ENCODE measurements around the gene ZBTB16. TPM values are rescaled to one million over a fixed set of nuclear protein-coding genes. Genes with fewer than 3 reads are reported as not detected.

ZBTB16 gene
- total RNA-seq, 4 donors from 2014 or later = 25.5 to 302 (median 151) TPM

DNA sequence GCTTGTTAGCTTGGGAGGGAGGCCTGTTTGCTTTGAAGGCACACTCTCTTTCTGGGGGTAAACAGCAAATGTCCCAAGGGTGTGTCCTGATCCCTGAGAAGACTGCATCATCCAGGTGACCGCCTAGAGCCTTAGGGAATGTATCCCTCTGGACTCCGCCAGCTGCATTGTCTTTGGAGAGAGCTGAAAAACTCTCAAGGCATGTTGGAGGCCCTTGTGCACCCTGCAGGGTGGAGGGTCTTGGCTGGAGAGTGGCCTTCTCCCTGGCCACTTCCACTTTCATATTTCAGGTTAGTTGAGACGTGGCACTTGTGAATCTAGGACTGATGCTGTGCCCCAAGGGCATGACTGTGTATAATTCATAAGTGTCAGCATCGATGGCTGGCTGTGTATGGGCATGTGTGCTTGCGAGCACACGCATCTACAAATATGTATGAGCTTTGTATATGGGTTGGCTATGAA, 70.6 kb downstream of the ZBTB16 start:
- Histone ChIP-seq H3K4me1 (peaks cover 26 to 30% of the 10 kb centered on the region in 2 donors), H3K36me3 (no peaks in the 10 kb centered on the region), H3K9me3 (no peaks in the 10 kb centered on the region), H3K27ac (peak overlapping the region in 1 of 2 donors; percentile 24), H3K27me3 (no peaks in the 10 kb centered on the region), H3K4me3 (no peak overlapping the region)
- no peak for DNase-seq
- TF ChIP-seq POLR2A (IDR thresholded peaks at IDR 0.05) (no peak), CTCF (IDR thresholded peaks at IDR 0.05) (no peak)
- intact Hi-C loops (cut with DNase I; ENCODE audit: low total_unique reads) = no loop called here

GRCh38 chr11:114130629-114131277, 71.2 kb downstream of the ZBTB16 start:
- no peak overlapping the region for H3K4me3 ChIP-seq
- intact Hi-C loops (cut with DNase I; ENCODE audit: low total_unique reads) = no loop called here
- no peak for DNase-seq
- TF ChIP-seq POLR2A (IDR thresholded peaks at IDR 0.05) (no peak), CTCF (IDR thresholded peaks at IDR 0.05) (no peak)
- H3K36me3 ChIP-seq = no peaks in the 10 kb centered on the region
- peak overlapping the region; percentile 24 to 100 for H3K27ac ChIP-seq
- H3K27me3 ChIP-seq = no peaks in the 10 kb centered on the region
- no peaks in the 10 kb centered on the region for H3K9me3 ChIP-seq
- peaks cover 30 to 33% of the 10 kb centered on the region in 2 donors for H3K4me1 ChIP-seq

- H3K27ac ChIP-seq = peak overlapping the region; percentile 98 to 100
- no peaks in the 10 kb centered on the region for H3K36me3 ChIP-seq
- H3K4me3 ChIP-seq = no peak overlapping the region
- H3K27me3 ChIP-seq = no peaks in the 10 kb centered on the region
- H3K4me1 ChIP-seq = peaks cover 34% of the 10 kb centered on the region in 2 donors
- intact Hi-C loops (cut with DNase I; ENCODE audit: low total_unique reads) = no loop called here
- TF ChIP-seq CTCF (IDR thresholded peaks at IDR 0.05) = no peak
- no peak for DNase-seq
- H3K9me3 ChIP-seq = no peaks in the 10 kb centered on the region
These were observed 72.0 kb downstream of the ZBTB16 start for GRCh38 chr11:114131461-114131864.

GRCh38 chr11:114132417-114132816, 72.9 kb downstream of the ZBTB16 start:
- no peaks in the 10 kb centered on the region for H3K36me3 ChIP-seq
- H3K4me1 ChIP-seq = peaks cover 34% of the 10 kb centered on the region in 2 donors
- intact Hi-C loops (cut with DNase I; ENCODE audit: low total_unique reads) = no loop called here
- TF ChIP-seq CTCF (IDR thresholded peaks at IDR 0.05) (no peak), POLR2A (IDR thresholded peaks at IDR 0.05) (no peak)
- peak overlapping the region in 1 of 2 donors; percentile 15 for H3K4me3 ChIP-seq
- H3K27me3 ChIP-seq = no peaks in the 10 kb centered on the region
- H3K9me3 ChIP-seq = no peaks in the 10 kb centered on the region
- DNase-seq = no peak
- peak overlapping the region; percentile 98 to 100 for H3K27ac ChIP-seq

- no peaks in the 10 kb centered on the region for H3K36me3 ChIP-seq
- no peak for TF ChIP-seq CTCF (IDR thresholded peaks at IDR 0.05)
- TF ChIP-seq POLR2A (IDR thresholded peaks at IDR 0.05) = no peak
- intact Hi-C loops (cut with DNase I; ENCODE audit: low total_unique reads) = no loop called here
- peak overlapping the region in 1 of 2 donors; percentile 15 for H3K4me3 ChIP-seq
- peak; percentile 62 to 72 for DNase-seq
- peak overlapping the region; percentile 98 to 100 for H3K27ac ChIP-seq
- no peaks in the 10 kb centered on the region for H3K9me3 ChIP-seq
- peaks cover 34% of the 10 kb centered on the region in 2 donors for H3K4me1 ChIP-seq
- no peaks in the 10 kb centered on the region for H3K27me3 ChIP-seq
These were observed 73.5 kb downstream of the ZBTB16 start for GRCh38 chr11:114132944-114133394.

All from uterus (tissue), 4 donors.